H9 (cell line): ENCODE data around the gene HK3. TPM values are rescaled to one million over a fixed set of nuclear protein-coding genes. Genes with fewer than 3 reads are reported as not detected.

Source experiments
- DNase-seq: peaks from one replicate; pipeline ENCODE4 v3.0.0-alpha.2; 2017
- H2AFZ ChIP-seq: one replicate; pipeline ENCODE4 v1.6.1; 2013; ENCODE audit warnings: mild to moderate bottlenecking, low read length, control low read depth, moderate library complexity
- H2AK5ac ChIP-seq: 2 replicates; pipeline ENCODE4 v1.6.1; 2013; ENCODE audit warnings: low read length, control low read depth, mixed read lengths; ENCODE audit not compliant: insufficient read length
- H2BK120ac ChIP-seq: one replicate; pipeline ENCODE4 v1.6.1; 2013; ENCODE audit warnings: low read depth, mild to moderate bottlenecking, low read length, control low read depth, inconsistent platforms; ENCODE audit not compliant: poor library complexity, severe bottlenecking
- H2BK12ac ChIP-seq: 2 replicates; pipeline ENCODE4 v1.6.1; 2013; ENCODE audit warnings: low read length, control low read depth, mixed read lengths, low read depth; ENCODE audit not compliant: insufficient read length
- H2BK15ac ChIP-seq: 2 replicates; pipeline ENCODE4 v1.6.1; 2013; ENCODE audit warnings: low read depth, low read length, control low read depth
- H2BK20ac ChIP-seq: one replicate; pipeline ENCODE4 v1.6.1; 2013; ENCODE audit warnings: low read depth, mild to moderate bottlenecking, low read length, control low read depth, inconsistent platforms; ENCODE audit not compliant: poor library complexity, severe bottlenecking
- H2BK5ac ChIP-seq: 2 replicates; pipeline ENCODE4 v1.6.1; 2013; ENCODE audit warnings: low read length, control low read depth, mixed read lengths; ENCODE audit not compliant: insufficient read length
- H3K14ac ChIP-seq: 2 replicates; pipeline ENCODE4 v1.6.1; 2013; ENCODE audit warnings: low read length, control low read depth; ENCODE audit not compliant: insufficient read depth
- H3K18ac ChIP-seq: 2 replicates; pipeline ENCODE4 v1.6.1; 2013; ENCODE audit warnings: low read depth, mild to moderate bottlenecking, mixed read lengths, low read length, control low read depth; ENCODE audit not compliant: insufficient read length
- H3K23ac ChIP-seq: 2 replicates; pipeline ENCODE4 v1.6.1; 2013; ENCODE audit warnings: low read length, control low read depth, mixed read lengths, low read depth; ENCODE audit not compliant: insufficient read length
- H3K23me2 ChIP-seq: 2 replicates; pipeline ENCODE4 v1.6.1; 2013; ENCODE audit warnings: low read depth, mild to moderate bottlenecking, mixed read lengths, low read length, control low read depth; ENCODE audit not compliant: insufficient read length, poor library complexity, severe bottlenecking
- H3K27ac ChIP-seq: 2 replicates; pipeline ENCODE4 v1.5.1; 2013; ENCODE audit warnings: low read length, control low read depth, mixed read lengths, low read depth; ENCODE audit not compliant: insufficient read length
- H3K27me3 ChIP-seq: 2 replicates; pipeline ENCODE4 v1.6.1; 2013; ENCODE audit warnings: low read length, control low read depth, inconsistent platforms; ENCODE audit not compliant: insufficient read depth
- H3K4ac ChIP-seq: 2 replicates; pipeline ENCODE4 v1.6.1; 2013; ENCODE audit warnings: low read depth, mild to moderate bottlenecking, control low read depth, inconsistent platforms, low read length, moderate library complexity
- H3K4me1 ChIP-seq: 2 replicates; pipeline ENCODE4 v1.6.1; 2013; ENCODE audit warnings: low read length, control low read depth, inconsistent platforms; ENCODE audit not compliant: insufficient read depth
- H3K4me2 ChIP-seq: 2 replicates; pipeline ENCODE4 v1.6.1; 2013; ENCODE audit warnings: low read length, control low read depth, mixed read lengths; ENCODE audit not compliant: insufficient read length, insufficient read depth
- H3K56ac ChIP-seq: 2 replicates; pipeline ENCODE4 v1.6.1; 2013; ENCODE audit warnings: low read depth, mild to moderate bottlenecking, mixed read lengths, low read length, control low read depth; ENCODE audit not compliant: insufficient read length
- H3K79me1 ChIP-seq: 2 replicates; pipeline ENCODE4 v1.6.1; 2013; ENCODE audit warnings: low read depth, mild to moderate bottlenecking, moderate library complexity, low read length, control low read depth, inconsistent platforms; ENCODE audit not compliant: insufficient read depth, poor library complexity, severe bottlenecking
- H3K79me2 ChIP-seq: 2 replicates; pipeline ENCODE4 v1.6.1; 2013; ENCODE audit warnings: low read length, control low read depth, inconsistent platforms; ENCODE audit not compliant: insufficient read depth
- H3K9ac ChIP-seq: 2 replicates; pipeline ENCODE4 v1.6.1; 2013; ENCODE audit warnings: low read length, control low read depth, mixed read lengths; ENCODE audit not compliant: insufficient read length; ENCODE audit errors: extremely low read depth
- H3K9me3 ChIP-seq: one replicate; pipeline ENCODE4 v1.6.1; 2013; ENCODE audit warnings: low read depth, low read length, inconsistent platforms; ENCODE audit not compliant: control insufficient read depth
- H3T11ph ChIP-seq: one replicate; pipeline ENCODE4 v1.6.1; 2013; ENCODE audit warnings: mild to moderate bottlenecking, low read length, control low read depth, inconsistent platforms
- H4K20me1 ChIP-seq: one replicate; pipeline ENCODE4 v1.6.1; 2013; ENCODE audit not compliant: control insufficient read depth, insufficient read length, insufficient read depth
- H4K5ac ChIP-seq: 2 replicates; pipeline ENCODE4 v1.6.1; 2013; ENCODE audit warnings: low read depth, mild to moderate bottlenecking, mixed read lengths, low read length, control low read depth; ENCODE audit not compliant: insufficient read length
- H4K8ac ChIP-seq: replicated peaks from 2 replicates; pipeline ENCODE4 v1.6.1; 2013; ENCODE audit warnings: low read length, control low read depth, mixed read lengths, low read depth; ENCODE audit not compliant: insufficient read length
- H4K91ac ChIP-seq: 2 replicates; pipeline ENCODE4 v1.6.1; 2013; ENCODE audit warnings: low read depth, mild to moderate bottlenecking, moderate library complexity, mixed read lengths, low read length, control low read depth; ENCODE audit not compliant: insufficient read length
- H3K27ac Mint-ChIP-seq, 3 experiments: 2 replicates in 2 of 3; 3 replicates in 1 of 3; pipeline ENCODE4 v1.8.0; 2020 to 2021; ENCODE audit warnings: mixed read lengths in 3 of 3, mild to moderate bottlenecking in 1 of 3, moderate library complexity in 1 of 3
- H3K27me3 Mint-ChIP-seq: 2 replicates; pipeline ENCODE4 v1.8.0; 2021; ENCODE audit warnings: low read depth, mild to moderate bottlenecking, moderate library complexity, mixed read lengths
- H3K36me3 Mint-ChIP-seq, 3 experiments: 2 replicates in 2 of 3; 3 replicates in 1 of 3; pipeline ENCODE4 v1.8.0; 2020 to 2021; ENCODE audit warnings: low read depth in 3 of 3, mixed read lengths in 3 of 3; ENCODE audit not compliant: insufficient read depth in 1 of 3
- H3K4me1 Mint-ChIP-seq, 2 experiments: 2 replicates each; pipeline ENCODE4 v1.8.0; 2020; ENCODE audit warnings: mixed read lengths in 2 of 2
- H3K4me3 Mint-ChIP-seq, 2 experiments: 2 replicates in 1 of 2; 3 replicates in 1 of 2; pipeline ENCODE4 v1.8.0; 2020 to 2021; ENCODE audit warnings: mild to moderate bottlenecking in 2 of 2, mixed read lengths in 2 of 2, moderate library complexity in 1 of 2
- H3K9me3 Mint-ChIP-seq, 2 experiments: 2 replicates in 1 of 2; 3 replicates in 1 of 2; pipeline ENCODE4 v1.8.0; 2020; ENCODE audit warnings: mild to moderate bottlenecking in 2 of 2, mixed read lengths in 2 of 2, moderate library complexity in 1 of 2
- CTCF ChIP-seq: fragments of 200-600 bp; sonication (generic); conservative IDR thresholded peaks from 3 replicates; pipeline ENCODE4 v1.8.0; 2021; ENCODE audit warnings: antibody characterized with exemption, mild to moderate bottlenecking
- WGBS: extraction: QIAGEN DNeasy Blood & Tissue Kit; methylation state at CpG from one replicate; pipeline ENCODE4 v1.1.7; 2013; ENCODE audit warnings: missing lambda C conversion rate, low lambda C conversion rate, mixed read lengths; ENCODE audit not compliant: insufficient read length; ENCODE audit errors: extremely low coverage; 5-methylcytosine and 5-hydroxymethylcytosine counted together
- total RNA-seq: library from RNA; stranded (reverse); gene quantifications from 2 replicates; pipeline ENCODE4 v1.2.1, GENCODE V29; 2021

Gene HK3
- total RNA-seq, 1 experiment from 2014 or later, result not detected

- Histone ChIP-seq H2BK20ac (no peak overlapping the region), H3K23ac (no peak overlapping the region), H3K4ac (no peak overlapping the region), H3K27ac (no peak overlapping the region), H3K56ac (no peak overlapping the region), H4K20me1 (no peaks in the 10 kb centered on the region), H3K9ac (no peak overlapping the region), H2BK5ac (no peak overlapping the region), H3K4me2 (no peak overlapping the region), H2AFZ (no peak overlapping the region), H3K23me2 (no peaks in the 10 kb centered on the region), H4K91ac (no peak overlapping the region), H3K18ac (no peak overlapping the region), H3K79me2 (no peaks in the 10 kb centered on the region), H2BK120ac (no peak overlapping the region), H2BK12ac (no peak overlapping the region), H3K9me3 (no peaks in the 10 kb centered on the region), H3K14ac (no peak overlapping the region; the same call in 1 of the 2 replicates), H4K5ac (no peak overlapping the region), H4K8ac (no peak overlapping the region), H3K79me1 (no peaks in the 10 kb centered on the region), H3T11ph (no peak overlapping the region), H2AK5ac (no peak overlapping the region), H3K4me1 (no peaks in the 10 kb centered on the region), H3K27me3 (no peaks in the 10 kb centered on the region), H2BK15ac (no peak overlapping the region)
- no peak for DNase-seq
- Mint-ChIP-seq H3K4me1 (peaks cover 2 to 14% of the 10 kb centered on the region in 2 experiments; a peak in 2 of 4 replicates), H3K4me3 (no peak overlapping the region), H3K27me3 (peaks cover 5% of the 10 kb centered on the region), H3K27ac (no peak overlapping the region; a peak in 1 of 7 replicates), H3K9me3 (no peaks in the 10 kb centered on the region), H3K36me3 (no peaks in the 10 kb centered on the region; a peak in 1 of 7 replicates)
- no CpG with 5 or more reads among the region's 24 CpGs for WGBS
- no peak for TF ChIP-seq CTCF
Observed at GRCh38 chr5:176876506-176877431, 22.4 kb downstream of the HK3 start.
